OCI-LY3 (cell line): ENCODE results near the gene IVD.

Experiments
- H2AFZ ChIP-seq: fragments of 200-600, 300-600 bp; shearing (Covaris generic); 2 replicates; pipeline ENCODE4 v1.6.0; 2014; ENCODE audit warnings: antibody characterized with exemption, low read depth, low read length
- H3K27ac ChIP-seq: fragments of 200-600, 300-600 bp; sonication (generic); 2 replicates; pipeline ENCODE4 v1.5.1; 2014; ENCODE audit warnings: mild to moderate bottlenecking, low read length, moderate library complexity, mixed read lengths
- H3K27me3 ChIP-seq: fragments of 200-600, 300-600 bp; sonication (generic); 2 replicates; pipeline ENCODE4 v1.6.1; 2014; ENCODE audit warnings: low read depth, low read length, mixed read lengths
- H3K36me3 ChIP-seq: fragments of 200-600, 300-600 bp; sonication (generic); replicated peaks from 2 replicates; pipeline ENCODE3; 2014; ENCODE audit warnings: low read depth, low read length, mixed read lengths
- H3K4me1 ChIP-seq: fragments of 300-600, 200-600 bp; sonication (generic); 2 replicates; pipeline ENCODE4 v1.6.1; 2014; ENCODE audit warnings: low read length, mixed read lengths
- H3K4me2 ChIP-seq: fragments of 200-600, 300-600 bp; sonication (generic); 2 replicates; pipeline ENCODE4 v1.6.1; 2014; ENCODE audit warnings: low read length, mixed read lengths
- H3K4me3 ChIP-seq: fragments of 300-600, 200-600 bp; sonication (generic); 2 replicates; pipeline ENCODE4 v1.5.1; 2014; ENCODE audit warnings: antibody characterized with exemption, mild to moderate bottlenecking, low read length, moderate library complexity
- H3K79me2 ChIP-seq: fragments of 300-600, 200-600 bp; shearing (Covaris generic); 2 replicates; pipeline ENCODE4 v1.6.1; 2014; ENCODE audit warnings: mild to moderate bottlenecking, low read length, mixed read lengths
- H3K9ac ChIP-seq: fragments of 300-600, 200-600 bp; shearing (Covaris generic); 2 replicates; pipeline ENCODE4 v1.6.0; 2014; ENCODE audit warnings: mild to moderate bottlenecking, low read length, moderate library complexity
- H3K9me3 ChIP-seq: fragments of 200-600, 300-600 bp; shearing (Covaris generic); 2 replicates; pipeline ENCODE4 v1.6.1; 2014; ENCODE audit warnings: low read length, mixed read lengths; ENCODE audit not compliant: insufficient read depth
- H4K20me1 ChIP-seq: fragments of 200-600, 300-600 bp; sonication (generic); 2 replicates; pipeline ENCODE4 v1.6.1; 2016; ENCODE audit warnings: low read length, mixed read lengths; ENCODE audit not compliant: insufficient read depth
- CTCF ChIP-seq: fragments of 200-600, 300-600 bp; sonication (generic); IDR thresholded peaks from 2 replicates; pipeline ENCODE4 v1.5.1; 2014; ENCODE audit warnings: antibody characterized with exemption, low read length, low read depth
- EZH2phosphoT487 ChIP-seq: fragments of 200-600 bp; shearing (Covaris generic); IDR thresholded peaks from 2 replicates; pipeline ENCODE4 v1.6.1; 2018; ENCODE audit warnings: antibody characterized with exemption, mixed run types, low read depth

IVD gene

DNA sequence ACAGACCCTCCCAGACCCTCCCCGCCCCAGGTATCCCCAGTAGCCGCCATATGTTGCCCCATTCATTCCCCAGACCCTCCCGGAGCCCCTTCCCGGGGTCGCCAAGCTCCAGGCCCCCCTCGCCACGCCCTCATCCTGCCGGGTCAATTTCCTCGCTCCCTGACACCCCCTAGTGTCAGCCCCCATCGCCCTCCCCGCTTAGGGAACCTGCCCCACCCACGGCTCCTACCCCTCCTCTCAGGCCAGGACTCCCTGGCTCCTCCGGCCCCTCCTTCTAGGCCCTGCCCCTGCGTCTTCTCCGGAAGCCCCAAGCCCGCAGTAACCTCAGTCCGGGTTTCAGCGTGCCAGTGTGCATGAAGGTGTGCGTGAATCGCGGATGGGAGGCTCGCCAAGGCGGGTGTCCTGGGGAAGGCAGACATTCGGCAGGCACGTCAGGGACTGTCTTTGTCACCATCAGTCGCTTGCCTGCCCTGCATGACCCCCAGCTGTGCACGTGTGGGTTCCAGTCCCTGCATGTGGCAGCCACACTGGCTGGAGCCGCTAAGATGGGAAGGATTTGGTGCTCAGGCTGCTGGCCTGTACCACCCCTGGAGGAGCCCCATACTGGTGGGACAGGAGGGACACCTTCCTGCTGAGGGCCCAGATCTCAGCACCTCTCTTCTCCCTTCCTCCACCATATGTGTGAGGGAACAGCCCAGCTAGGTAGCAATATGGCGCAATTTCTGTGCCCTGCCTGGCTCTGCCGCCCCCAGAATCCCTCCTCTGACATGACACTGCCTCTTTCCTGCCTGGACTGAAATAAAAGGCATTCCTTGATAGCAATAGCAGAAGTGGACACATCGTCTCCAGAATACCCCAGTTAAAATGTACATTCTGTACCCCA, 46.9 kb upstream of the IVD start:
- peak overlapping the region; percentile 16; the same call in 1 of the 2 replicates for H3K9ac ChIP-seq
- no peak overlapping the region for H3K27ac ChIP-seq
- H3K27me3 ChIP-seq: no peaks in the 10 kb centered on the region
- no peaks in the 10 kb centered on the region for H3K9me3 ChIP-seq
- H3K36me3 ChIP-seq: no peaks in the 10 kb centered on the region
- peak overlapping the region; percentile 83 for H3K4me3 ChIP-seq
- H3K79me2 ChIP-seq: no peaks in the 10 kb centered on the region
- TF ChIP-seq EZH2phosphoT487: no peak
- peak; percentile 32 for TF ChIP-seq CTCF
- H2AFZ ChIP-seq: no peak overlapping the region
- H3K4me2 ChIP-seq: peak overlapping the region; percentile 95
- H4K20me1 ChIP-seq: 0 out of 2 replicates have a peak, but pooled peaks cover 9% of the 10 kb centered on the region
- H3K4me1 ChIP-seq: peaks cover 22% of the 10 kb centered on the region; the same call in 1 of the 2 replicates

DNA sequence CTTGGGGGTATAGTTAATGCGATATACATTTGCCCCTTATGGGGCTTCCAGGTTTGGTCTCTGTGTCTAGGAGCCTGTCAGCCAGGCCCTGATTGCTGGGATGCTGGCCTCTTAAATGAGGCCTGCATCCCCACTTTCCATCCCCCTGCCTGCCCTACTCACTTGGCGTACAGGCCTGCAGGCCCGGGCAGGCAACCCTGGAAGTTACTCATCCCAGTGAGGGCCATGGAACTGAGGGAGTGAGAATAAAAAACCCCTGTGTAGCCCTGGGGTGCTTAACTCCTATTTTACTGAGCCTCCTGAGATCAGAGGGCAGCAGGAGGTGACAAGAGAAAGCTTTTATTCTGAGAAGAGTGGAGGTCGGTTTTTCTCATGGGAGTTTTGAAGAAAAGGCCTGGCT, 45.6 kb upstream of the IVD start:
- H3K4me3 ChIP-seq: no peak overlapping the region
- H3K9ac ChIP-seq: no peak overlapping the region
- H3K79me2 ChIP-seq: no peaks in the 10 kb centered on the region
- H3K36me3 ChIP-seq: no peaks in the 10 kb centered on the region
- no peak for TF ChIP-seq EZH2phosphoT487
- no peak for TF ChIP-seq CTCF
- H4K20me1 ChIP-seq: 0 out of 2 replicates have a peak, but pooled peaks cover 9% of the 10 kb centered on the region
- no peaks in the 10 kb centered on the region for H3K27me3 ChIP-seq
- H3K4me1 ChIP-seq: peaks cover 16% of the 10 kb centered on the region; the same call in 1 of the 2 replicates
- H3K27ac ChIP-seq: no peak overlapping the region
- H2AFZ ChIP-seq: no peak overlapping the region
- no peaks in the 10 kb centered on the region for H3K9me3 ChIP-seq
- H3K4me2 ChIP-seq: no peak overlapping the region

DNA sequence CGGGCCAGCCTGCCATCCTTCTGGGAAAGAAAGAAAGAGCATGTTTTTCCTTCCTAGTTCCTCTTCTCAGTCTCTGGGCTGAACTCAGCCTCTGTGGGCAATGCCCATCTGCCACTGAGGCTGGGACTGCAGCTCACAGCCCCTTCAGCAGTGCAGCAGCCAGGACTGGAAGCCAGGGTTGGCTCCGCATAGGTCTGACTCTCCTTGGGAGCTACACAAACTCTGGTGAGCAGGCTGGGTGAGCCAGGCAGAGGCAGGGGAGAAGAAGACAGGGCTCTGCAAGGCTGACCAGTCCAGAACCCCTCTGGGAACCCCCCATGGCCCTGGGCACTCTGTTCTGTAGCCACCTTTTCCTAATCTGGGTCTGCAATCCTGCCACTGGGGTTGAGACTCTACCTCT, 44.0 kb upstream of the IVD start:
- Histone ChIP-seq H2AFZ (no peak overlapping the region), H3K36me3 (no peaks in the 10 kb centered on the region), H3K79me2 (no peaks in the 10 kb centered on the region), H3K4me3 (no peak overlapping the region), H3K9ac (no peak overlapping the region), H3K4me1 (peaks cover 17% of the 10 kb centered on the region; the same call in 1 of the 2 replicates), H3K9me3 (no peaks in the 10 kb centered on the region), H3K27ac (no peak overlapping the region), H4K20me1 (0 out of 2 replicates have a peak, but pooled peaks cover 9% of the 10 kb centered on the region), H3K27me3 (no peaks in the 10 kb centered on the region), H3K4me2 (no peak overlapping the region)
- TF ChIP-seq CTCF: no peak
- TF ChIP-seq EZH2phosphoT487: no peak

- no peak for TF ChIP-seq CTCF
- no peak for TF ChIP-seq EZH2phosphoT487
- H2AFZ ChIP-seq: no peak overlapping the region
- H3K27ac ChIP-seq: no peak overlapping the region
- no peaks in the 10 kb centered on the region for H3K79me2 ChIP-seq
- H3K27me3 ChIP-seq: no peaks in the 10 kb centered on the region
- no peak overlapping the region for H3K9ac ChIP-seq
- H4K20me1 ChIP-seq: 0 out of 2 replicates have a peak, but pooled peaks cover 7% of the 10 kb centered on the region
- H3K4me1 ChIP-seq: peaks cover 26% of the 10 kb centered on the region
- no peaks in the 10 kb centered on the region for H3K36me3 ChIP-seq
- no peak overlapping the region for H3K4me2 ChIP-seq
- H3K4me3 ChIP-seq: no peak overlapping the region
- no peaks in the 10 kb centered on the region for H3K9me3 ChIP-seq
Observed at GRCh38 chr15:40363611-40364010, 42.0 kb upstream of the IVD start.
